GM12873 (cell line): ENCODE data around the gene LEF1.

Source experiments
- TF ChIP-seq, protein P1 (sequence below): IDR thresholded peaks from 2 replicates; pipeline ENCODE4 v1.5.1; 2012; ENCODE audit warnings: low read depth, mild to moderate bottlenecking, moderate library complexity, low read length, control low read depth; ENCODE audit not compliant: insufficient read depth; ENCODE audit errors: missing control alignments

LEF1 gene

DNA sequence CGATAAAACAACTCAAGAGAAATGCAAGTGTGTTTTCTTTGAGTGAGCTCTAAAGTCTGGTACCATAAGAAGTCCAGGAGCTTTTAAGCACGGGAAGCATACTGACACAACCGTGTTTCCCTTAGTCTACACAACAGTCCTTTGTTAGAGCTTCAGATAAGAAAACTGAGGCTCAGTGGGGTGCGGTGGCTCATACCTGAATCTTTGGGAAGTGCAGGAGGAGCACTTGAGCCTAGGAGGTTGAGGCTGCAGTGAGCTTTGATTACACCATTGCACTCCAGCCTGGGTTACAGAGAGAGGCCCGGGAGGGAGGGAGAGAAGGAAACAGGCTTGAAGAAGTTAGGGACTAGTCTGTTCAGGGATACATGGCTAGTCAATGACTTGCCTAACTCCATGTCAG lies 21.9 kb downstream of the LEF1 start:
- TF ChIP-seq, protein P1, sequence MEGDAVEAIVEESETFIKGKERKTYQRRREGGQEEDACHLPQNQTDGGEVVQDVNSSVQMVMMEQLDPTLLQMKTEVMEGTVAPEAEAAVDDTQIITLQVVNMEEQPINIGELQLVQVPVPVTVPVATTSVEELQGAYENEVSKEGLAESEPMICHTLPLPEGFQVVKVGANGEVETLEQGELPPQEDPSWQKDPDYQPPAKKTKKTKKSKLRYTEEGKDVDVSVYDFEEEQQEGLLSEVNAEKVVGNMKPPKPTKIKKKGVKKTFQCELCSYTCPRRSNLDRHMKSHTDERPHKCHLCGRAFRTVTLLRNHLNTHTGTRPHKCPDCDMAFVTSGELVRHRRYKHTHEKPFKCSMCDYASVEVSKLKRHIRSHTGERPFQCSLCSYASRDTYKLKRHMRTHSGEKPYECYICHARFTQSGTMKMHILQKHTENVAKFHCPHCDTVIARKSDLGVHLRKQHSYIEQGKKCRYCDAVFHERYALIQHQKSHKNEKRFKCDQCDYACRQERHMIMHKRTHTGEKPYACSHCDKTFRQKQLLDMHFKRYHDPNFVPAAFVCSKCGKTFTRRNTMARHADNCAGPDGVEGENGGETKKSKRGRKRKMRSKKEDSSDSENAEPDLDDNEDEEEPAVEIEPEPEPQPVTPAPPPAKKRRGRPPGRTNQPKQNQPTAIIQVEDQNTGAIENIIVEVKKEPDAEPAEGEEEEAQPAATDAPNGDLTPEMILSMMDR = no peak

DNA sequence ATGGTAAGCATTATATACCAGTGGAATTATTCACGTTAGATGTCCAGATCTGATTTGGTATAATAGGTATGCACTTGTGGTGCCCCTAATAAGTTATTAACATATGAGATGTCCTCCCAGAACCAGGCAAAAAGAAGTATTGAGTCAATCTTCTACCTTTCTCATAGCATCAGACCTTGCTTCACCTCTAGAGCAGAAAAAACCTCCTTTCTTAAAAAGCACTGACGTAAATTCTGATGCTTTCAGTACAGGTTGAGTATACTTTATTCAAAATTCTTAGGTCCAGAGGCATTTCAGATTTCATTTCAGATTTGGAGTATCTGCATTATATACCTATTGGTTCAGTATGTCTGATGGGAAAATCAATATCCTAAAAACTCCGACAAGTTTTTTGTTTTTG lies 22.4 kb downstream of the LEF1 start:
- TF ChIP-seq, protein P1 = no peak

DNA sequence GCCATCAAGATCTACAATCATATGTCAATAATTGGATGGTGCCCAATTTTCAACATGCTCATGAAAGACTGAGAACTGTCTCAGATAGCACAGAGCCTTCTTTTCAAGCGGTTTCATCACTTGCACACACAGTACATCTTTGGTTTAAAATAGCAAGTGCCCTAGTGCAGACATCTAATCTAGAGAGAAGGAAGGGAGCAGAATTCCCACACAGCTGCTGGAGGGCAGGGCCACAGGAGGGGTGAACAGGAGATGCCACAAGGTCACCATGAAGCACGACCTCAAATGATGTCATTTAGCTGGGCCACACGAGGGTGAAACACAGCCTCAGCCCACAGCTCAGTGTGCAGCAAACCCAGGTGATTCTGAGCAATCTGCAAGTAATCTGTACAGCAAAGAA lies 24.3 kb downstream of the LEF1 start:
- TF ChIP-seq, protein P1 = no peak

DNA sequence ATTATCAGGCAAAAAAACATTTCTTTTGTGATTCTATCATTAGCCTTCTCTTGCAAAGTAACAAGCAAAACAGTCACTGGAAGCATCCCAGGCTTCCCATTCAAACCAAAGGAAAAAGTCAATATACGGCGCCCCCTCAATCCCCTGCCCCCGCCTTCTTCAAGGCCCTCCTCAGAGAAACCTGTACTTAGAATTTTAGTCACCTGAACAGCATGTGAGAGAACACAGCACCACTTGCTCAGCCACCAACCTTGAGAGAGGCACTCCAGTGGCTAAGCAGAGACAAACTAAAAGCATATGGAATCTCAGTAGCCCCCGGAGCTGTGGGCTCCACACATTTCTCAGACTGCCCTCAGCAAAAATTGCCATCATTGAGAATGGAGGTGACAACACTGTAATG lies 25.2 kb downstream of the LEF1 start:
- TF ChIP-seq, protein P1 = no peak

DNA sequence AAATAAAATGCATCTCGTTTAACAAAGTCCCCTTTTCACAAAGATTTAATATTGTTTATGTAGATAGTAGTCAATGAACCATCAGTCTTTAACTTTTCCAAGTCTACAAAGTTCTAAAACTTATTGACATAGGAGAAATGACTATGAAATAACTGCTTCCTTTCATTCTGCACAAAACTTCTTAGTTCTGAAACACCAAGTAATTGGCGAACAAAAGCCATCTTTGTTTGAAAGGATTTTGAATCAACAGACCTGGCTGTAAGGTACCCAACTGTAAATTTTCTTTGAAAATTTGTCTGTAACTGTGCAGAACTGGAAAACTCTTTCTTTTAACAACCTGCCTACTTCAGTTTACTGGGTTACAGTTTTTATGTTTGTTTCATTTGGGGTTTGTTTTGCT lies 25.9 kb downstream of the LEF1 start:
- TF ChIP-seq, protein P1 = no peak

DNA sequence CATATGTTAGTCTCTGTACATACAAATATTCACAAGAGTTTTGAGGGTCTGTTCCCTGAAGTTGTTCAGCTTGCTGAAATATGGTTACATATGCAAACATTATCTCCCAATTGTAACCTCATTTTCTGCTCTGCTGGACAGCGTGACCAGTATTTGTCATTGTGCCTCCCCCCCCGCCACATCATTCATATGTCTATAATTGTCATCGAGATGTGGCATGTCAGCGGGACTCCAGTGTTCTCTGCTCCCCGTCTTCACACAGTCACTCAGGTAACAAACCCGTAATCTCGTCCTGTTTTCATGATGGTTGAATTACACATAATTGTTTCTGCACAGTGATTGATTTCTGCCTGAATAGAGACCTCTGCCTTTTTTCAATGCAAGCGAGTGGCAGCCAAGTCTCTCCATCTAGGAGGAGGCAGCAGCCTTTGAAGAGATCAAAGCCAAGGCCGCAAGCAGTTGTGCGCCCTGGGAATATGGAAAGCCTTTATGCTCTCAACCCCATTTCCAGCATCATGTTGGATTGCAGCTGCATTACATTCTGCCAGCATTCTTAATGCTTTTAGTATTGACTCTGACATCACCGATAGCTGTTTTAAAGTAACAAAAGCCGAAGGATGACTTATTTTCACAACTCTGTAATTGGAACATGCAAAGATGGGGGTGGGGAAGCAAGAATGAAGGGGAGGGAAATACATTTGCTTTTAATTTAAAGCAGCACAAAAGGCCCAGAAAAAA lies 27.4 kb downstream of the LEF1 start:
- TF ChIP-seq, protein P1 = no peak

DNA sequence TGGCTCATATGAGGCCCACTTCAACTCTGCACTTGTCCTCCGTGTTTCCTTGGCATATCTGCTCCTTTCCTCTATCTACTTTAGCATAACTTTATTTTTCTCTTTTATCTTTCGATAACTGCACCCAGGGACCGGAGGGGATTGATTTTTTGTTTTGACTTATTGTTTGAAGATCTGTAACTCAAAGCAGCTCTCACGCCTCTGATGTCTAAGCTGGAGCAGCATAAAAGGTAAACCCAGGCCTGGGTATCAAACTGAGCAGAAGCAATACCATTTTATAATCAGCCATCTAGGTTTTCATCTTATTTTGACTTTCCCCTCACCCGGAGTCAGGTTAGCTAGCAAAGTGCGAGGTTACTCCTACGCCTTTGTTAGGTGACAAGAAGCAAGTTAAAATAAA lies 28.4 kb downstream of the LEF1 start:
- TF ChIP-seq, protein P1 = no peak
